ENCODE results near the gene MAT1A.

DNA sequence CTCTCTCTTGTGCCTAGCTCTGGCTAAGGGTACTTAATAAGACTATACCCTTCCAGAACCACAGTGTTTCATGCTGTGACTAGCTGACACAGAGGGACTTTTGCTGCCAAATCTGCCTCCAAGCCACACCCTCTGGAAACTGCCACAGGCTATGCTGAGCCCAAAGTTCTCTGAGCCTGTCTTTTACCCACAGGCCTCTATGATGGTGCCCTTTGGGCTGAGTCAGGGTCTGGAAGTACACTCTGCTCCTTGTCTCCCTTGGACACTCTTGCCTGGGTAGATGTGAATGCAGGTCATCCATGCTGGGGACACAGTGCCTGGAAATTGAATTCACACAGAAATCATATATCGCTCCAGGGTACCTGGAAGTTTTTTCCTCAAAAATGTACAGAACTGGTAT is 44.5 kb upstream of the MAT1A start:
- TF ChIP-seq EZH2 (IDR thresholded peaks at IDR 0.05; ENCODE audit: borderline replicate concordance), result no peak
- TF ChIP-seq, protein P1, sequence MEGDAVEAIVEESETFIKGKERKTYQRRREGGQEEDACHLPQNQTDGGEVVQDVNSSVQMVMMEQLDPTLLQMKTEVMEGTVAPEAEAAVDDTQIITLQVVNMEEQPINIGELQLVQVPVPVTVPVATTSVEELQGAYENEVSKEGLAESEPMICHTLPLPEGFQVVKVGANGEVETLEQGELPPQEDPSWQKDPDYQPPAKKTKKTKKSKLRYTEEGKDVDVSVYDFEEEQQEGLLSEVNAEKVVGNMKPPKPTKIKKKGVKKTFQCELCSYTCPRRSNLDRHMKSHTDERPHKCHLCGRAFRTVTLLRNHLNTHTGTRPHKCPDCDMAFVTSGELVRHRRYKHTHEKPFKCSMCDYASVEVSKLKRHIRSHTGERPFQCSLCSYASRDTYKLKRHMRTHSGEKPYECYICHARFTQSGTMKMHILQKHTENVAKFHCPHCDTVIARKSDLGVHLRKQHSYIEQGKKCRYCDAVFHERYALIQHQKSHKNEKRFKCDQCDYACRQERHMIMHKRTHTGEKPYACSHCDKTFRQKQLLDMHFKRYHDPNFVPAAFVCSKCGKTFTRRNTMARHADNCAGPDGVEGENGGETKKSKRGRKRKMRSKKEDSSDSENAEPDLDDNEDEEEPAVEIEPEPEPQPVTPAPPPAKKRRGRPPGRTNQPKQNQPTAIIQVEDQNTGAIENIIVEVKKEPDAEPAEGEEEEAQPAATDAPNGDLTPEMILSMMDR (IDR thresholded peaks at IDR 0.05; ENCODE audit: poor library complexity), result no peak
- no peak for TF ChIP-seq EZH2phosphoT487 (IDR thresholded peaks at IDR 0.05; ENCODE audit: low read depth, severe bottlenecking, unreplicated experiment)

Measured in hepatocyte (in vitro differentiated cells).